T-helper 2 cell treated with Interferon-gamma antibody and Interleukin-4, amounts not matched to agents 5 μg/mL and 100 μg/mL, for 36 hours (primary cell): Measurements from ENCODE around the gene HMGN2.
A peak's percentile ranks its signal among the peaks of the same experiment; 100 is the strongest.
"Not testable (repeated sequence)": the region's sequence is repeated elsewhere in the genome, so short reads cannot be mapped to it uniquely, and the experiment has no call there.

Experiments
- DNase-seq: peaks from one replicate; pipeline ENCODE4 v3.0.0; 2021; ENCODE audit warnings: low spot score
- H3K27ac Mint-ChIP-seq: one replicate; pipeline ENCODE4 v1.8.0; 2021; ENCODE audit warnings: mild to moderate bottlenecking, mixed read lengths
- H3K27me3 Mint-ChIP-seq: one replicate; pipeline ENCODE4 v1.8.0; 2021; ENCODE audit warnings: low read depth, mixed read lengths
- H3K36me3 Mint-ChIP-seq: one replicate; pipeline ENCODE4 v1.8.0; 2021; ENCODE audit warnings: low read depth, mixed read lengths
- H3K4me1 Mint-ChIP-seq: one replicate; pipeline ENCODE4 v1.8.0; 2021; ENCODE audit warnings: low read depth, mixed read lengths
- H3K4me3 Mint-ChIP-seq: one replicate; pipeline ENCODE4 v1.8.0; 2022; ENCODE audit warnings: mild to moderate bottlenecking, moderate library complexity, mixed read lengths
- H3K9me3 Mint-ChIP-seq: one replicate; pipeline ENCODE4 v1.8.0; 2021; ENCODE audit warnings: mixed read lengths

Gene HMGN2

GRCh38 chr1:26493938-26494337, 21.7 kb downstream of the HMGN2 start:
- H3K4me3 Mint-ChIP-seq, result no peak overlapping the region
- H3K27ac Mint-ChIP-seq, result peak overlapping the region; percentile 68
- no peaks in the 10 kb centered on the region for H3K9me3 Mint-ChIP-seq
- peaks cover 7% of the 10 kb centered on the region for H3K4me1 Mint-ChIP-seq
- DNase-seq, result no peak
- H3K27me3 Mint-ChIP-seq, result no peaks in the 10 kb centered on the region
- H3K36me3 Mint-ChIP-seq, result no peaks in the 10 kb centered on the region

GRCh38 chr1:26496861-26497260, 24.6 kb downstream of the HMGN2 start:
- H3K9me3 Mint-ChIP-seq, result no peaks in the 10 kb centered on the region
- H3K27ac Mint-ChIP-seq, result no peak overlapping the region
- no peaks in the 10 kb centered on the region for H3K36me3 Mint-ChIP-seq
- H3K4me1 Mint-ChIP-seq, result peaks cover 16% of the 10 kb centered on the region
- no peak for DNase-seq
- no peaks in the 10 kb centered on the region for H3K27me3 Mint-ChIP-seq
- no peak overlapping the region for H3K4me3 Mint-ChIP-seq

- H3K9me3 Mint-ChIP-seq, result no peaks in the 10 kb centered on the region
- peak overlapping the region; percentile 52 for H3K4me3 Mint-ChIP-seq
- H3K27me3 Mint-ChIP-seq, result no peaks in the 10 kb centered on the region
- H3K36me3 Mint-ChIP-seq, result no peaks in the 10 kb centered on the region
- no peak for DNase-seq
- H3K4me1 Mint-ChIP-seq, result peaks cover 22% of the 10 kb centered on the region
- H3K27ac Mint-ChIP-seq, result peak overlapping the region; percentile 55
Observed at GRCh38 chr1:26498894-26499293, 26.7 kb downstream of the HMGN2 start.

GRCh38 chr1:26500488-26501175, 28.4 kb downstream of the HMGN2 start:
- Mint-ChIP-seq H3K27me3 (no peaks in the 10 kb centered on the region), H3K36me3 (no peaks in the 10 kb centered on the region), H3K27ac (peak overlapping the region; percentile 95), H3K4me1 (peaks cover 22% of the 10 kb centered on the region), H3K4me3 (peak overlapping the region; percentile 92), H3K9me3 (no peaks in the 10 kb centered on the region)
- peak; percentile 87 for DNase-seq

- not testable (repeated sequence) for H3K36me3 Mint-ChIP-seq, H3K27ac Mint-ChIP-seq, H3K27me3 Mint-ChIP-seq, H3K4me3 Mint-ChIP-seq, DNase-seq, H3K9me3 Mint-ChIP-seq, H3K4me1 Mint-ChIP-seq
Observed at GRCh38 chr1:26510711-26511110, 38.5 kb downstream of the HMGN2 start.

- not testable (repeated sequence) for H3K4me1 Mint-ChIP-seq
Observed at GRCh38 chr1:26515836-26516235, 43.6 kb downstream of the HMGN2 start.

GRCh38 chr1:26516987-26517765, 44.9 kb downstream of the HMGN2 start:
- no peaks in the 10 kb centered on the region for H3K9me3 Mint-ChIP-seq
- no peaks in the 10 kb centered on the region for H3K36me3 Mint-ChIP-seq
- DNase-seq, result no peak
- no peak overlapping the region for H3K4me3 Mint-ChIP-seq
- H3K4me1 Mint-ChIP-seq, result no peaks in the 10 kb centered on the region
- H3K27me3 Mint-ChIP-seq, result peaks cover 3% of the 10 kb centered on the region
- H3K27ac Mint-ChIP-seq, result no peak overlapping the region

More at GRCh38 chr1:26515836-26516235, 43.6 kb downstream of the HMGN2 start:
- not testable (repeated sequence) for DNase-seq, H3K27me3 Mint-ChIP-seq, H3K36me3 Mint-ChIP-seq, H3K9me3 Mint-ChIP-seq, H3K27ac Mint-ChIP-seq, H3K4me3 Mint-ChIP-seq

- no peaks in the 10 kb centered on the region for H3K36me3 Mint-ChIP-seq
- H3K4me1 Mint-ChIP-seq, result no peaks in the 10 kb centered on the region
Observed at GRCh38 chr1:26517766-26518049, 45.5 kb downstream of the HMGN2 start.

GRCh38 chr1:26518355-26518754, 46.1 kb downstream of the HMGN2 start:
- H3K36me3 Mint-ChIP-seq, result no peaks in the 10 kb centered on the region
- DNase-seq, result no peak
- no peaks in the 10 kb centered on the region for H3K9me3 Mint-ChIP-seq
- no peak overlapping the region for H3K27ac Mint-ChIP-seq
- H3K27me3 Mint-ChIP-seq, result peaks cover 5% of the 10 kb centered on the region
- H3K4me3 Mint-ChIP-seq, result no peak overlapping the region
- no peaks in the 10 kb centered on the region for H3K4me1 Mint-ChIP-seq

More at GRCh38 chr1:26517766-26518049, 45.5 kb downstream of the HMGN2 start:
- H3K27me3 Mint-ChIP-seq, result peaks cover 4% of the 10 kb centered on the region
- DNase-seq, result no peak
- H3K9me3 Mint-ChIP-seq, result no peaks in the 10 kb centered on the region
- H3K4me3 Mint-ChIP-seq, result no peak overlapping the region
- H3K27ac Mint-ChIP-seq, result no peak overlapping the region

- Mint-ChIP-seq H3K9me3 (no peaks in the 10 kb centered on the region), H3K27ac (no peak overlapping the region), H3K27me3 (peaks cover 12% of the 10 kb centered on the region), H3K4me3 (no peak overlapping the region), H3K36me3 (no peaks in the 10 kb centered on the region), H3K4me1 (no peaks in the 10 kb centered on the region)
- no peak for DNase-seq
Observed at GRCh38 chr1:26520339-26520738, 48.1 kb downstream of the HMGN2 start.

GRCh38 chr1:26521669-26522030, 49.4 kb downstream of the HMGN2 start:
- no peak overlapping the region for H3K4me3 Mint-ChIP-seq
- no peaks in the 10 kb centered on the region for H3K4me1 Mint-ChIP-seq
- H3K36me3 Mint-ChIP-seq, result no peaks in the 10 kb centered on the region
- DNase-seq, result no peak
- H3K27ac Mint-ChIP-seq, result no peak overlapping the region
- peaks cover 12% of the 10 kb centered on the region for H3K27me3 Mint-ChIP-seq
- no peaks in the 10 kb centered on the region for H3K9me3 Mint-ChIP-seq

- Mint-ChIP-seq H3K27me3 (peaks cover 12% of the 10 kb centered on the region), H3K36me3 (no peaks in the 10 kb centered on the region), H3K4me1 (no peaks in the 10 kb centered on the region), H3K27ac (no peak overlapping the region), H3K4me3 (no peak overlapping the region), H3K9me3 (no peaks in the 10 kb centered on the region)
- DNase-seq, result no peak
Observed at GRCh38 chr1:26522073-26522472, 49.8 kb downstream of the HMGN2 start.

GRCh38 chr1:26524181-26524580, 51.9 kb downstream of the HMGN2 start:
- Mint-ChIP-seq H3K27ac (no peak overlapping the region), H3K27me3 (peaks cover 14% of the 10 kb centered on the region), H3K4me1 (peaks cover 2% of the 10 kb centered on the region), H3K36me3 (no peaks in the 10 kb centered on the region), H3K4me3 (no peak overlapping the region), H3K9me3 (no peaks in the 10 kb centered on the region)
- no peak for DNase-seq
